Amniotic epithelial cell (primary cell): ENCODE data around the gene ZBTB46.
"Not testable (repeated sequence)": the region's sequence is repeated elsewhere in the genome, so short reads cannot be mapped to it uniquely, and the experiment has no call there.

Experiments used
- DNase-seq: peaks from one replicate; pipeline ENCODE4 v3.0.0-alpha.2; 2010; ENCODE audit warnings: low read depth

ZBTB46 gene

GRCh38 chr20:63830841-63831588 lies at the start of gene ZBTB46:
Gene ZBTB46, minus strand, starts transcription at chr20:63831264. Its CDS starts 40,507 bp downstream, at chr20:63790757.
- no peak for DNase-seq

GRCh38 chr20:63878899-63879663 lies 48.0 kb upstream of the ZBTB46 start:
- no peak for DNase-seq

GRCh38 chr20:63877755-63878470 lies 46.8 kb upstream of the ZBTB46 start:
- DNase-seq, result no peak

- DNase-seq, result no peak
Measured at GRCh38 chr20:63876489-63877036, 45.5 kb upstream of the ZBTB46 start.

- not testable (repeated sequence) for DNase-seq
Measured at GRCh38 chr20:63874241-63874640, 43.2 kb upstream of the ZBTB46 start.

GRCh38 chr20:63873477-63873971 lies 42.5 kb upstream of the ZBTB46 start:
- DNase-seq, result peak; percentile 79

- DNase-seq, result no peak
Measured at GRCh38 chr20:63868264-63868663, 37.2 kb upstream of the ZBTB46 start.

- DNase-seq, result not testable (repeated sequence)
Measured at GRCh38 chr20:63867042-63867441, 36.0 kb upstream of the ZBTB46 start.

- DNase-seq, result peak; percentile 97
Measured at GRCh38 chr20:63864978-63865640, 34.0 kb upstream of the ZBTB46 start, which contains the start of gene TPD52L2. Gene TPD52L2, plus strand, starts transcription at chr20:63865270. Its CDS starts 96 bp downstream, at chr20:63865366.

GRCh38 chr20:63864545-63864977 lies 33.5 kb upstream of the ZBTB46 start:
- DNase-seq, result no peak

- DNase-seq, result peak; percentile 70
Measured at GRCh38 chr20:63863798-63864544, 32.9 kb upstream of the ZBTB46 start.

- DNase-seq, result no peak
Measured at GRCh38 chr20:63863021-63863797, 32.1 kb upstream of the ZBTB46 start.

- no peak for DNase-seq
Measured at GRCh38 chr20:63861981-63862901, 31.2 kb upstream of the ZBTB46 start.

- DNase-seq, result no peak
Measured at GRCh38 chr20:63861365-63861934, 30.4 kb upstream of the ZBTB46 start, which contains the start of gene ABHD16B. Gene ABHD16B, plus strand, starts transcription at chr20:63861498. Its CDS starts 43 bp downstream, at chr20:63861541.

GRCh38 chr20:63860325-63861051 lies 29.4 kb upstream of the ZBTB46 start:
- no peak for DNase-seq

GRCh38 chr20:63859166-63859699 lies 28.2 kb upstream of the ZBTB46 start:
- DNase-seq, result no peak
